RPMI8226 (cell line): ENCODE data around the gene CREBBP.

Experiments used
- DNase-seq: peaks from one replicate; pipeline ENCODE4 v3.0.0-alpha.2; 2015

CREBBP gene

GRCh38 chr16:3879258-3879886 lies 1.1 kb downstream of the CREBBP start:
- peak; percentile 55 for DNase-seq

GRCh38 chr16:3878610-3879009 lies 1.9 kb downstream of the CREBBP start:
- no peak for DNase-seq

GRCh38 chr16:3876695-3877094 lies 3.8 kb downstream of the CREBBP start:
- no peak for DNase-seq

GRCh38 chr16:3876160-3876559 lies 4.4 kb downstream of the CREBBP start:
- no peak for DNase-seq

- no peak for DNase-seq
Measured at GRCh38 chr16:3874794-3875692, 5.5 kb downstream of the CREBBP start.

- peak; percentile 22 for DNase-seq
Measured at GRCh38 chr16:3874242-3874641, 6.3 kb downstream of the CREBBP start.

GRCh38 chr16:3873482-3874173 lies 6.9 kb downstream of the CREBBP start:
- DNase-seq = no peak

GRCh38 chr16:3872216-3872895 lies 8.2 kb downstream of the CREBBP start:
- DNase-seq = no peak

GRCh38 chr16:3868967-3869366 lies 11.5 kb downstream of the CREBBP start:
- DNase-seq = no peak

GRCh38 chr16:3868556-3868955 lies 12.0 kb downstream of the CREBBP start:
- DNase-seq = no peak

GRCh38 chr16:3866703-3867431 lies 13.6 kb downstream of the CREBBP start:
- DNase-seq = no peak

- DNase-seq = no peak
Measured at GRCh38 chr16:3865241-3865640, 15.3 kb downstream of the CREBBP start.

- DNase-seq = no peak
Measured at GRCh38 chr16:3864562-3864961, 16.0 kb downstream of the CREBBP start.

- DNase-seq = no peak
Measured at GRCh38 chr16:3863587-3863986, 16.9 kb downstream of the CREBBP start.

- DNase-seq = no peak
Measured at GRCh38 chr16:3861808-3862451, 18.6 kb downstream of the CREBBP start.

GRCh38 chr16:3859889-3860288 lies 20.6 kb downstream of the CREBBP start:
- no peak for DNase-seq

- no peak for DNase-seq
Measured at GRCh38 chr16:3858801-3859200, 21.7 kb downstream of the CREBBP start.

- no peak for DNase-seq
Measured at GRCh38 chr16:3857189-3858043, 23.1 kb downstream of the CREBBP start.

- DNase-seq = no peak
Measured at GRCh38 chr16:3856367-3857141, 24.0 kb downstream of the CREBBP start.
